ENCODE data around the gene GFAP. TPM values are rescaled to one million over a fixed set of nuclear protein-coding genes. Genes with fewer than 3 reads are reported as not detected.
A peak's percentile ranks its signal among the peaks of the same experiment; 100 is the strongest.
"Not testable (repeated sequence)": the region's sequence is repeated elsewhere in the genome, so short reads cannot be mapped to it uniquely, and the experiment has no call there.

GFAP gene
- total RNA-seq, 1 experiment from 2014 or later, result not detected

- Mint-ChIP-seq H3K27me3 (ENCODE audit: unreplicated experiment) (peaks cover 5% of the 10 kb centered on the region), H3K9me3 (ENCODE audit: low read depth, unreplicated experiment) (no peaks in the 10 kb centered on the region), H3K27ac (ENCODE audit: unreplicated experiment) (peak within 1 kb of the TSS; percentile 89), H3K4me3 (ENCODE audit: low read depth, unreplicated experiment) (peak within 1 kb of the TSS; percentile 86), H3K4me1 (ENCODE audit: low read depth, unreplicated experiment) (peaks cover 14% of the 10 kb centered on the region), H3K36me3 (ENCODE audit: insufficient read depth, unreplicated experiment) (peaks cover 50% of the 10 kb centered on the region)
- CTCF ChIA-PET, result interaction anchor here (0.5 to 1.0 kb wide), 3 partner anchors 20 to 186 kb away, joined by 3 read pairs; partner anchors contain the start of gene C1QL1
- DNase-seq, result peak; percentile 97
- BruUV-seq (replicated peaks), result TSS peak; percentile 100
- TF ChIP-seq, protein P1, sequence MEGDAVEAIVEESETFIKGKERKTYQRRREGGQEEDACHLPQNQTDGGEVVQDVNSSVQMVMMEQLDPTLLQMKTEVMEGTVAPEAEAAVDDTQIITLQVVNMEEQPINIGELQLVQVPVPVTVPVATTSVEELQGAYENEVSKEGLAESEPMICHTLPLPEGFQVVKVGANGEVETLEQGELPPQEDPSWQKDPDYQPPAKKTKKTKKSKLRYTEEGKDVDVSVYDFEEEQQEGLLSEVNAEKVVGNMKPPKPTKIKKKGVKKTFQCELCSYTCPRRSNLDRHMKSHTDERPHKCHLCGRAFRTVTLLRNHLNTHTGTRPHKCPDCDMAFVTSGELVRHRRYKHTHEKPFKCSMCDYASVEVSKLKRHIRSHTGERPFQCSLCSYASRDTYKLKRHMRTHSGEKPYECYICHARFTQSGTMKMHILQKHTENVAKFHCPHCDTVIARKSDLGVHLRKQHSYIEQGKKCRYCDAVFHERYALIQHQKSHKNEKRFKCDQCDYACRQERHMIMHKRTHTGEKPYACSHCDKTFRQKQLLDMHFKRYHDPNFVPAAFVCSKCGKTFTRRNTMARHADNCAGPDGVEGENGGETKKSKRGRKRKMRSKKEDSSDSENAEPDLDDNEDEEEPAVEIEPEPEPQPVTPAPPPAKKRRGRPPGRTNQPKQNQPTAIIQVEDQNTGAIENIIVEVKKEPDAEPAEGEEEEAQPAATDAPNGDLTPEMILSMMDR (IDR thresholded peaks at IDR 0.05; ENCODE audit: unreplicated experiment), result no peak
- intact Hi-C loops (cut with micrococcal nuclease; ENCODE audit: unreplicated experiment), result no loop called here
Observed at GRCh38 chr17:44947461-44948314, 32.4 kb upstream of the GFAP start, which contains the start of gene KIF18B. TSS of gene KIF18B (minus strand) at chr17:44947773. CDS start at chr17:44936344, 11,429 bp downstream.

DNA sequence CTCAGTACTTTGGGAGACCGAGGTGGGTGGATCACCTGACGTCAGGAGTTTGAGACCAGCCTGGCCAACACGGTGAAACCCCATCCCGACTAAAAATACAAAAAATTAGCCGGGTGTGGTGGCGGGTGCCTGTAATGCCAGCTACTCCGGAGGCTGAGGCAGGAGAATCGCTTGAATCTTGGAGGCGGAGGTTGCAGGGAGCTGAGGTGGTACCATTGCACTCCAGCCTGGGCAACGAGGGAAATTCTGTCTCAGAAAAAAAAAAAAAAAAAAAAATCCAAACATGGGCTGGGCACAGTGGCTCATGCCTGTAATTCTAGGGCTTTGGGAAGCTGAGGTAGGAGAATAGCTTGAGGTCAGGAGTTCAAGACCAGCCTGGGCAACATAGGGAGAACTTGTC is 30.4 kb upstream of the GFAP start:
- intact Hi-C loops (cut with micrococcal nuclease; ENCODE audit: unreplicated experiment); DNase-seq; H3K27me3 Mint-ChIP-seq (ENCODE audit: unreplicated experiment); BruUV-seq (replicated peaks); H3K9me3 Mint-ChIP-seq (ENCODE audit: low read depth, unreplicated experiment): not testable (repeated sequence)
- Mint-ChIP-seq H3K4me3 (ENCODE audit: low read depth, unreplicated experiment) (peak overlapping the region; percentile 86), H3K27ac (ENCODE audit: unreplicated experiment) (peak overlapping the region; percentile 65), H3K4me1 (ENCODE audit: low read depth, unreplicated experiment) (peaks cover 34% of the 10 kb centered on the region), H3K36me3 (ENCODE audit: insufficient read depth, unreplicated experiment) (peaks cover 50% of the 10 kb centered on the region)
- CTCF ChIA-PET, result interaction anchor here (0.6 kb wide), 1 partner anchor 282 kb away, joined by 5 read pairs; no protein-coding TSS in a partner anchor

- TF ChIP-seq, protein P1 (IDR thresholded peaks at IDR 0.05; ENCODE audit: unreplicated experiment), result no peak
- Mint-ChIP-seq H3K27me3 (ENCODE audit: unreplicated experiment) (no peaks in the 10 kb centered on the region), H3K4me3 (ENCODE audit: low read depth, unreplicated experiment) (no peak overlapping the region), H3K4me1 (ENCODE audit: low read depth, unreplicated experiment) (peaks cover 44% of the 10 kb centered on the region), H3K9me3 (ENCODE audit: low read depth, unreplicated experiment) (no peaks in the 10 kb centered on the region), H3K36me3 (ENCODE audit: insufficient read depth, unreplicated experiment) (peaks cover 60% of the 10 kb centered on the region), H3K27ac (ENCODE audit: unreplicated experiment) (no peak overlapping the region)
- intact Hi-C loops (cut with micrococcal nuclease; ENCODE audit: unreplicated experiment), result no loop called here
- CTCF ChIA-PET, result interaction anchor here (0.7 to 1.3 kb wide), 2 partner anchors 12 to 222 kb away, joined by 3 to 4 read pairs; no protein-coding TSS in a partner anchor
- no peak for DNase-seq
- no TSS peak for BruUV-seq (replicated peaks)
Observed at GRCh38 chr17:44942456-44942855, 27.2 kb upstream of the GFAP start.

GRCh38 chr17:44941712-44942331 is 26.5 kb upstream of the GFAP start:
- BruUV-seq (replicated peaks), result no TSS peak
- intact Hi-C loops (cut with micrococcal nuclease; ENCODE audit: unreplicated experiment), result no loop called here

More at GRCh38 chr17:44941712-44942331, 26.5 kb upstream of the GFAP start:
- Mint-ChIP-seq H3K4me1 (ENCODE audit: low read depth, unreplicated experiment) (peaks cover 44% of the 10 kb centered on the region), H3K27me3 (ENCODE audit: unreplicated experiment) (no peaks in the 10 kb centered on the region), H3K27ac (ENCODE audit: unreplicated experiment) (no peak overlapping the region), H3K4me3 (ENCODE audit: low read depth, unreplicated experiment) (no peak overlapping the region), H3K36me3 (ENCODE audit: insufficient read depth, unreplicated experiment) (peaks cover 54% of the 10 kb centered on the region), H3K9me3 (ENCODE audit: low read depth, unreplicated experiment) (no peaks in the 10 kb centered on the region)
- CTCF ChIA-PET, result interaction anchor here (0.5 to 1.3 kb wide), 3 partner anchors 11 to 109 kb away, joined by 3 to 4 read pairs (median 3); no protein-coding TSS in a partner anchor
- DNase-seq, result no peak
- TF ChIP-seq, protein P1 (IDR thresholded peaks at IDR 0.05; ENCODE audit: unreplicated experiment), result no peak
